Measurements from ENCODE around the gene HLCS.

HLCS gene

DNA sequence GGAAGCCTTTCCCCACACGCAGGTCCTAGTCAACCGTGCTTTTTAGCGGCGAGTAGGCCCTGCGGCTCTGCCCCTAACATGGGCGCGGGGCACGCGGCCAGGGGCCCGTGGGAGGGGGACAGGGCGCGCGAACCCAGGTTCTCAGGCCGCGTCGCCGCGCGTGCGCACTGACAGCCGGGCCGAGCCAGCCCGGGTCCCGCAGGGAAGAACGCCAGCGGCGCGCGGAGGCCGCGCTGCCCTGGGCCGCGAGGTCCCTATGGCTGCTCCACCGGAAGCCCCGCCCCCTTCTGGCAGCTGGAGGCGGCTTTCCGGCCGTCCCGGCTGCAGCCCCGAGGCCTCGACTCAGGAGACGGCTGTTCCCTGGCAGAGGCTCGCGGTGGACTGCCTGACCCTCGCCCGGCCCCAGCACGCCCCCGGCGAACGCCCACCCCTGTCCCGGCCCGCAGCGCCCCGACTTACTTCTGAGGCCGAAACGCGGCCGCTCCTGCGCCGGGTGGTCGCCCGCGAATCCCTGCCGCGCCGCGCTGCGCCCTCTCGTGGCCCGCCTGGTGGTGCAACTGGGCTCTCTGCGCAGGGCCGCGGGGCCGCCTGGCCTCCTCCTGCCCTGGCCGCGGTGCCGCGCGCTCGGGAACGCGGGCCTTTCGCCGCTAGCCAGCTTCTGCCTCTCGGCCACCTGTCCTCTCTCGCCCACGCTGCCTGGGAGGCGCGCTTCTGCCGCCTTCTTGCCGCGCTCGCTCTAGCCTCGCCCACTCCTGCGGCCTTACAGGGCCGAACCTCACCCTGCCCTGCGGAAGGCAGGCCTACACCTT, 23.4 kb upstream of the HLCS start (continued):
- TF ChIP-seq, protein P1, sequence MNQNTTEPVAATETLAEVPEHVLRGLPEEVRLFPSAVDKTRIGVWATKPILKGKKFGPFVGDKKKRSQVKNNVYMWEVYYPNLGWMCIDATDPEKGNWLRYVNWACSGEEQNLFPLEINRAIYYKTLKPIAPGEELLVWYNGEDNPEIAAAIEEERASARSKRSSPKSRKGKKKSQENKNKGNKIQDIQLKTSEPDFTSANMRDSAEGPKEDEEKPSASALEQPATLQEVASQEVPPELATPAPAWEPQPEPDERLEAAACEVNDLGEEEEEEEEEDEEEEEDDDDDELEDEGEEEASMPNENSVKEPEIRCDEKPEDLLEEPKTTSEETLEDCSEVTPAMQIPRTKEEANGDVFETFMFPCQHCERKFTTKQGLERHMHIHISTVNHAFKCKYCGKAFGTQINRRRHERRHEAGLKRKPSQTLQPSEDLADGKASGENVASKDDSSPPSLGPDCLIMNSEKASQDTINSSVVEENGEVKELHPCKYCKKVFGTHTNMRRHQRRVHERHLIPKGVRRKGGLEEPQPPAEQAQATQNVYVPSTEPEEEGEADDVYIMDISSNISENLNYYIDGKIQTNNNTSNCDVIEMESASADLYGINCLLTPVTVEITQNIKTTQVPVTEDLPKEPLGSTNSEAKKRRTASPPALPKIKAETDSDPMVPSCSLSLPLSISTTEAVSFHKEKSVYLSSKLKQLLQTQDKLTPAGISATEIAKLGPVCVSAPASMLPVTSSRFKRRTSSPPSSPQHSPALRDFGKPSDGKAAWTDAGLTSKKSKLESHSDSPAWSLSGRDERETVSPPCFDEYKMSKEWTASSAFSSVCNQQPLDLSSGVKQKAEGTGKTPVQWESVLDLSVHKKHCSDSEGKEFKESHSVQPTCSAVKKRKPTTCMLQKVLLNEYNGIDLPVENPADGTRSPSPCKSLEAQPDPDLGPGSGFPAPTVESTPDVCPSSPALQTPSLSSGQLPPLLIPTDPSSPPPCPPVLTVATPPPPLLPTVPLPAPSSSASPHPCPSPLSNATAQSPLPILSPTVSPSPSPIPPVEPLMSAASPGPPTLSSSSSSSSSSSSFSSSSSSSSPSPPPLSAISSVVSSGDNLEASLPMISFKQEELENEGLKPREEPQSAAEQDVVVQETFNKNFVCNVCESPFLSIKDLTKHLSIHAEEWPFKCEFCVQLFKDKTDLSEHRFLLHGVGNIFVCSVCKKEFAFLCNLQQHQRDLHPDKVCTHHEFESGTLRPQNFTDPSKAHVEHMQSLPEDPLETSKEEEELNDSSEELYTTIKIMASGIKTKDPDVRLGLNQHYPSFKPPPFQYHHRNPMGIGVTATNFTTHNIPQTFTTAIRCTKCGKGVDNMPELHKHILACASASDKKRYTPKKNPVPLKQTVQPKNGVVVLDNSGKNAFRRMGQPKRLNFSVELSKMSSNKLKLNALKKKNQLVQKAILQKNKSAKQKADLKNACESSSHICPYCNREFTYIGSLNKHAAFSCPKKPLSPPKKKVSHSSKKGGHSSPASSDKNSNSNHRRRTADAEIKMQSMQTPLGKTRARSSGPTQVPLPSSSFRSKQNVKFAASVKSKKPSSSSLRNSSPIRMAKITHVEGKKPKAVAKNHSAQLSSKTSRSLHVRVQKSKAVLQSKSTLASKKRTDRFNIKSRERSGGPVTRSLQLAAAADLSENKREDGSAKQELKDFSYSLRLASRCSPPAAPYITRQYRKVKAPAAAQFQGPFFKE (tag by site-specific recombination; IDR thresholded peaks at IDR 0.05; ENCODE audit: borderline replicate concordance), result no peak
- TF ChIP-seq, protein P2, sequence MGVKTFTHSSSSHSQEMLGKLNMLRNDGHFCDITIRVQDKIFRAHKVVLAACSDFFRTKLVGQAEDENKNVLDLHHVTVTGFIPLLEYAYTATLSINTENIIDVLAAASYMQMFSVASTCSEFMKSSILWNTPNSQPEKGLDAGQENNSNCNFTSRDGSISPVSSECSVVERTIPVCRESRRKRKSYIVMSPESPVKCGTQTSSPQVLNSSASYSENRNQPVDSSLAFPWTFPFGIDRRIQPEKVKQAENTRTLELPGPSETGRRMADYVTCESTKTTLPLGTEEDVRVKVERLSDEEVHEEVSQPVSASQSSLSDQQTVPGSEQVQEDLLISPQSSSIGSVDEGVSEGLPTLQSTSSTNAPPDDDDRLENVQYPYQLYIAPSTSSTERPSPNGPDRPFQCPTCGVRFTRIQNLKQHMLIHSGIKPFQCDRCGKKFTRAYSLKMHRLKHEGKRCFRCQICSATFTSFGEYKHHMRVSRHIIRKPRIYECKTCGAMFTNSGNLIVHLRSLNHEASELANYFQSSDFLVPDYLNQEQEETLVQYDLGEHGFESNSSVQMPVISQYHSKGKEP (tag by site-specific recombination; IDR thresholded peaks at IDR 0.05), result peak; percentile 53; the same call in 1 of the 2 replicates
- TF ChIP-seq KLF16 (tag by site-specific recombination; IDR thresholded peaks at IDR 0.05) (peak; percentile 65; the same call in 1 of the 2 replicates), ZNF146 (tag by site-specific recombination; IDR thresholded peaks at IDR 0.05) (peak; percentile 21; the same call in 1 of the 2 replicates), ZNF394 (tag by site-specific recombination; IDR thresholded peaks at IDR 0.05; ENCODE audit: borderline replicate concordance) (no peak), ZNF311 (tag by site-specific recombination; IDR thresholded peaks at IDR 0.05; ENCODE audit: borderline replicate concordance) (no peak), ZNF324 (tag by site-specific recombination; IDR thresholded peaks at IDR 0.05) (peak; percentile 89), ZNF521 (tag by site-specific recombination; IDR thresholded peaks at IDR 0.05) (no peak), BCL11A (tag by site-specific recombination; IDR thresholded peaks at IDR 0.05; ENCODE audit: low read depth) (no peak), KLF10 (tag by site-specific recombination; IDR thresholded peaks at IDR 0.05) (peak; percentile 90; the same call in 1 of the 2 replicates), ZNF768 (tag by site-specific recombination; IDR thresholded peaks at IDR 0.05) (no peak), ZNF510 (tag by site-specific recombination; IDR thresholded peaks at IDR 0.05; ENCODE audit: insufficient replicate concordance) (no peak), ZNF530 (tag by site-specific recombination; IDR thresholded peaks at IDR 0.05; ENCODE audit: low read depth) (no peak)
- TF ChIP-seq, protein P3, sequence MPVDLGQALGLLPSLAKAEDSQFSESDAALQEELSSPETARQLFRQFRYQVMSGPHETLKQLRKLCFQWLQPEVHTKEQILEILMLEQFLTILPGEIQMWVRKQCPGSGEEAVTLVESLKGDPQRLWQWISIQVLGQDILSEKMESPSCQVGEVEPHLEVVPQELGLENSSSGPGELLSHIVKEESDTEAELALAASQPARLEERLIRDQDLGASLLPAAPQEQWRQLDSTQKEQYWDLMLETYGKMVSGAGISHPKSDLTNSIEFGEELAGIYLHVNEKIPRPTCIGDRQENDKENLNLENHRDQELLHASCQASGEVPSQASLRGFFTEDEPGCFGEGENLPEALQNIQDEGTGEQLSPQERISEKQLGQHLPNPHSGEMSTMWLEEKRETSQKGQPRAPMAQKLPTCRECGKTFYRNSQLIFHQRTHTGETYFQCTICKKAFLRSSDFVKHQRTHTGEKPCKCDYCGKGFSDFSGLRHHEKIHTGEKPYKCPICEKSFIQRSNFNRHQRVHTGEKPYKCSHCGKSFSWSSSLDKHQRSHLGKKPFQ (tag by site-specific recombination; IDR thresholded peaks at IDR 0.05), result no peak
- TF ChIP-seq, protein P4, sequence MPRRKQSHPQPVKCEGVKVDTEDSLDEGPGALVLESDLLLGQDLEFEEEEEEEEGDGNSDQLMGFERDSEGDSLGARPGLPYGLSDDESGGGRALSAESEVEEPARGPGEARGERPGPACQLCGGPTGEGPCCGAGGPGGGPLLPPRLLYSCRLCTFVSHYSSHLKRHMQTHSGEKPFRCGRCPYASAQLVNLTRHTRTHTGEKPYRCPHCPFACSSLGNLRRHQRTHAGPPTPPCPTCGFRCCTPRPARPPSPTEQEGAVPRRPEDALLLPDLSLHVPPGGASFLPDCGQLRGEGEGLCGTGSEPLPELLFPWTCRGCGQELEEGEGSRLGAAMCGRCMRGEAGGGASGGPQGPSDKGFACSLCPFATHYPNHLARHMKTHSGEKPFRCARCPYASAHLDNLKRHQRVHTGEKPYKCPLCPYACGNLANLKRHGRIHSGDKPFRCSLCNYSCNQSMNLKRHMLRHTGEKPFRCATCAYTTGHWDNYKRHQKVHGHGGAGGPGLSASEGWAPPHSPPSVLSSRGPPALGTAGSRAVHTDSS (tag by site-specific recombination; IDR thresholded peaks at IDR 0.05), result no peak
- TF ChIP-seq, protein P5, sequence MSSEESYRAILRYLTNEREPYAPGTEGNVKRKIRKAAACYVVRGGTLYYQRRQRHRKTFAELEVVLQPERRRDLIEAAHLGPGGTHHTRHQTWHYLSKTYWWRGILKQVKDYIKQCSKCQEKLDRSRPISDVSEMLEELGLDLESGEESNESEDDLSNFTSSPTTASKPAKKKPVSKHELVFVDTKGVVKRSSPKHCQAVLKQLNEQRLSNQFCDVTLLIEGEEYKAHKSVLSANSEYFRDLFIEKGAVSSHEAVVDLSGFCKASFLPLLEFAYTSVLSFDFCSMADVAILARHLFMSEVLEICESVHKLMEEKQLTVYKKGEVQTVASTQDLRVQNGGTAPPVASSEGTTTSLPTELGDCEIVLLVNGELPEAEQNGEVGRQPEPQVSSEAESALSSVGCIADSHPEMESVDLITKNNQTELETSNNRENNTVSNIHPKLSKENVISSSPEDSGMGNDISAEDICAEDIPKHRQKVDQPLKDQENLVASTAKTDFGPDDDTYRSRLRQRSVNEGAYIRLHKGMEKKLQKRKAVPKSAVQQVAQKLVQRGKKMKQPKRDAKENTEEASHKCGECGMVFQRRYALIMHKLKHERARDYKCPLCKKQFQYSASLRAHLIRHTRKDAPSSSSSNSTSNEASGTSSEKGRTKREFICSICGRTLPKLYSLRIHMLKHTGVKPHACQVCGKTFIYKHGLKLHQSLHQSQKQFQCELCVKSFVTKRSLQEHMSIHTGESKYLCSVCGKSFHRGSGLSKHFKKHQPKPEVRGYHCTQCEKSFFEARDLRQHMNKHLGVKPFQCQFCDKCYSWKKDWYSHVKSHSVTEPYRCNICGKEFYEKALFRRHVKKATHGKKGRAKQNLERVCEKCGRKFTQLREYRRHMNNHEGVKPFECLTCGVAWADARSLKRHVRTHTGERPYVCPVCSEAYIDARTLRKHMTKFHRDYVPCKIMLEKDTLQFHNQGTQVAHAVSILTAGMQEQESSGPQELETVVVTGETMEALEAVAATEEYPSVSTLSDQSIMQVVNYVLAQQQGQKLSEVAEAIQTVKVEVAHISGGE (tag by site-specific recombination; conservative IDR thresholded peaks at IDR 0.05; ENCODE audit: low read depth), result peak; percentile 72
- TF ChIP-seq, protein P6, sequence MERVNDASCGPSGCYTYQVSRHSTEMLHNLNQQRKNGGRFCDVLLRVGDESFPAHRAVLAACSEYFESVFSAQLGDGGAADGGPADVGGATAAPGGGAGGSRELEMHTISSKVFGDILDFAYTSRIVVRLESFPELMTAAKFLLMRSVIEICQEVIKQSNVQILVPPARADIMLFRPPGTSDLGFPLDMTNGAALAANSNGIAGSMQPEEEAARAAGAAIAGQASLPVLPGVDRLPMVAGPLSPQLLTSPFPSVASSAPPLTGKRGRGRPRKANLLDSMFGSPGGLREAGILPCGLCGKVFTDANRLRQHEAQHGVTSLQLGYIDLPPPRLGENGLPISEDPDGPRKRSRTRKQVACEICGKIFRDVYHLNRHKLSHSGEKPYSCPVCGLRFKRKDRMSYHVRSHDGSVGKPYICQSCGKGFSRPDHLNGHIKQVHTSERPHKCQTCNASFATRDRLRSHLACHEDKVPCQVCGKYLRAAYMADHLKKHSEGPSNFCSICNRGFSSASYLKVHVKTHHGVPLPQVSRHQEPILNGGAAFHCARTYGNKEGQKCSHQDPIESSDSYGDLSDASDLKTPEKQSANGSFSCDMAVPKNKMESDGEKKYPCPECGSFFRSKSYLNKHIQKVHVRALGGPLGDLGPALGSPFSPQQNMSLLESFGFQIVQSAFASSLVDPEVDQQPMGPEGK (tag by site-specific recombination; IDR thresholded peaks at IDR 0.05), result peak; percentile 93; the same call in 1 of the 2 replicates
- TF ChIP-seq, protein P7, sequence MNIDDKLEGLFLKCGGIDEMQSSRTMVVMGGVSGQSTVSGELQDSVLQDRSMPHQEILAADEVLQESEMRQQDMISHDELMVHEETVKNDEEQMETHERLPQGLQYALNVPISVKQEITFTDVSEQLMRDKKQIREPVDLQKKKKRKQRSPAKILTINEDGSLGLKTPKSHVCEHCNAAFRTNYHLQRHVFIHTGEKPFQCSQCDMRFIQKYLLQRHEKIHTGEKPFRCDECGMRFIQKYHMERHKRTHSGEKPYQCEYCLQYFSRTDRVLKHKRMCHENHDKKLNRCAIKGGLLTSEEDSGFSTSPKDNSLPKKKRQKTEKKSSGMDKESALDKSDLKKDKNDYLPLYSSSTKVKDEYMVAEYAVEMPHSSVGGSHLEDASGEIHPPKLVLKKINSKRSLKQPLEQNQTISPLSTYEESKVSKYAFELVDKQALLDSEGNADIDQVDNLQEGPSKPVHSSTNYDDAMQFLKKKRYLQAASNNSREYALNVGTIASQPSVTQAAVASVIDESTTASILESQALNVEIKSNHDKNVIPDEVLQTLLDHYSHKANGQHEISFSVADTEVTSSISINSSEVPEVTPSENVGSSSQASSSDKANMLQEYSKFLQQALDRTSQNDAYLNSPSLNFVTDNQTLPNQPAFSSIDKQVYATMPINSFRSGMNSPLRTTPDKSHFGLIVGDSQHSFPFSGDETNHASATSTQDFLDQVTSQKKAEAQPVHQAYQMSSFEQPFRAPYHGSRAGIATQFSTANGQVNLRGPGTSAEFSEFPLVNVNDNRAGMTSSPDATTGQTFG (tag by site-specific recombination; IDR thresholded peaks at IDR 0.05; ENCODE audit: borderline replicate concordance), result no peak
